Measurements from ENCODE around the gene EFCAB14.

EFCAB14 gene

GRCh38 chr1:46630719-46631118 is 88.2 kb downstream of the EFCAB14 start:
- ChIA-PET POLR2A (no interaction called here), CTCF (interaction anchor here (0.6 kb wide), 1 partner anchor 66 kb away, joined by 4 read pairs; no protein-coding TSS in a partner anchor)
- TF ChIP-seq ELF4 (IDR thresholded peaks at IDR 0.05): no peak
- TF ChIP-seq LEF1 (IDR thresholded peaks at IDR 0.05; ENCODE audit: borderline replicate concordance): no peak
- no peak for TF ChIP-seq PKNOX1 (IDR thresholded peaks at IDR 0.05)
- TF ChIP-seq TARDBP (IDR thresholded peaks at IDR 0.05): no peak
- no peak for TF ChIP-seq ZNF384 (IDR thresholded peaks at IDR 0.05)
- TF ChIP-seq L3MBTL2 (conservative IDR thresholded peaks at IDR 0.05): no peak
- TF ChIP-seq CTBP1 (IDR thresholded peaks at IDR 0.05; ENCODE audit: borderline replicate concordance): no peak
- no peak for TF ChIP-seq SP1 (IDR thresholded peaks at IDR 0.05)
- no peak for TF ChIP-seq BHLHE40 (IDR thresholded peaks at IDR 0.05; ENCODE audit: borderline replicate concordance)
- no peak for TF ChIP-seq ARNT (IDR thresholded peaks at IDR 0.05)
- no peak for TF ChIP-seq FOXA1 (IDR thresholded peaks at IDR 0.05)
- TF ChIP-seq NFRKB (IDR thresholded peaks at IDR 0.05): no peak
- TF ChIP-seq HDGF (IDR thresholded peaks at IDR 0.05; ENCODE audit: borderline replicate concordance): no peak
- TF ChIP-seq FOXM1 (IDR thresholded peaks at IDR 0.05; ENCODE audit: borderline replicate concordance): no peak

More at GRCh38 chr1:46630719-46631118, 88.2 kb downstream of the EFCAB14 start:
- no peak for DNase-seq (ENCODE audit: extremely low spot score)
